ENCODE results near the gene TMEM129.

The TMEM129 gene

GRCh38 chr4:1757836-1758235 lies 36.7 kb upstream of the TMEM129 start:
- no peak for DNase-seq

- no peak for DNase-seq
Observed at GRCh38 chr4:1756893-1757779, 36.0 kb upstream of the TMEM129 start.

GRCh38 chr4:1756079-1756478 lies 35.0 kb upstream of the TMEM129 start:
- DNase-seq = no peak

- no peak for DNase-seq
Observed at GRCh38 chr4:1755297-1755696, 34.2 kb upstream of the TMEM129 start.

- DNase-seq = no peak
Observed at GRCh38 chr4:1754336-1754735, 33.2 kb upstream of the TMEM129 start.

- DNase-seq = no peak
Observed at GRCh38 chr4:1753697-1754311, 32.7 kb upstream of the TMEM129 start.

GRCh38 chr4:1753294-1753696 lies 32.2 kb upstream of the TMEM129 start:
- DNase-seq = no peak

GRCh38 chr4:1752284-1753041 lies 31.3 kb upstream of the TMEM129 start:
- no peak for DNase-seq

GRCh38 chr4:1751919-1752283 lies 30.8 kb upstream of the TMEM129 start:
- DNase-seq = no peak

- DNase-seq = no peak
Observed at GRCh38 chr4:1751155-1751918, 30.2 kb upstream of the TMEM129 start.

- DNase-seq = no peak
Observed at GRCh38 chr4:1750381-1751154, 29.4 kb upstream of the TMEM129 start.

- no peak for DNase-seq
Observed at GRCh38 chr4:1749826-1750225, 28.7 kb upstream of the TMEM129 start.

GRCh38 chr4:1749370-1749769 lies 28.2 kb upstream of the TMEM129 start:
- DNase-seq = no peak

GRCh38 chr4:1748465-1748995 lies 27.4 kb upstream of the TMEM129 start:
- peak; percentile 78 for DNase-seq

- no peak for DNase-seq
Observed at GRCh38 chr4:1747603-1747967, 26.5 kb upstream of the TMEM129 start.

GRCh38 chr4:1746919-1747602 lies 25.9 kb upstream of the TMEM129 start:
- DNase-seq = no peak

GRCh38 chr4:1746265-1746691 lies 25.2 kb upstream of the TMEM129 start:
- DNase-seq = peak; percentile 77

GRCh38 chr4:1745697-1746096 lies 24.6 kb upstream of the TMEM129 start:
- no peak for DNase-seq

- no peak for DNase-seq
Observed at GRCh38 chr4:1745165-1745564, 24.0 kb upstream of the TMEM129 start.

- no peak for DNase-seq
Observed at GRCh38 chr4:1744552-1744951, 23.4 kb upstream of the TMEM129 start.

- DNase-seq = no peak
Observed at GRCh38 chr4:1743975-1744374, 22.9 kb upstream of the TMEM129 start.

All from activated T-cell treated with anti-CD3 and anti-CD28 coated beads, Interleukin-2, amount 50 U/mL, for 1 hour (primary cell).